SK-N-SH treated with all-trans-retinoic acid at 6 μM for 48 hours (cell line): Measurements from ENCODE around the gene OTOL1.

Experiments
- ATAC-seq: fragments of 200-7000 bp; cut with Tn5 transposase; 3 replicates; pipeline ENCODE4 v1.9.1; 2020; ENCODE audit warnings: mild to moderate bottlenecking, moderate library complexity
- ARNTL ChIP-seq: fragments of 450-650 bp; formaldehyde crosslinking; IDR thresholded peaks from 2 replicates; pipeline ENCODE4 v1.5.0; 2020; ENCODE audit warnings: low read depth, mild to moderate bottlenecking, moderate library complexity, borderline replicate concordance
- BACH2 ChIP-seq: fragments of 250-450 bp; sonication (Bioruptor Pico); IDR thresholded peaks from 2 replicates; pipeline ENCODE4 v1.9.0; 2021; ENCODE audit warnings: mild to moderate bottlenecking, borderline replicate concordance
- CREB5 ChIP-seq: fragments of 250-450 bp; sonication (Bioruptor Pico); IDR thresholded peaks from 2 replicates; pipeline ENCODE4 v1.5.1; 2020; ENCODE audit warnings: low read depth, mild to moderate bottlenecking, moderate library complexity
- CSRNP3 ChIP-seq: fragments of 250-450 bp; sonication (Bioruptor Pico); IDR thresholded peaks from 2 replicates; pipeline ENCODE4 v1.5.1; 2021; ENCODE audit warnings: mild to moderate bottlenecking, moderate library complexity
- ESRRG ChIP-seq: fragments of 250-450 bp; sonication (Bioruptor Pico); IDR thresholded peaks from 2 replicates; pipeline ENCODE4 v1.6.1; 2021; ENCODE audit warnings: mild to moderate bottlenecking
- ISL1 ChIP-seq: fragments of 250-450 bp; sonication (Bioruptor Pico); IDR thresholded peaks from 2 replicates; pipeline ENCODE4 v2.1.2; 2022; ENCODE audit warnings: mild to moderate bottlenecking, moderate library complexity
- OSR1 ChIP-seq: fragments of 250-450 bp; sonication (Bioruptor Pico); IDR thresholded peaks from 2 replicates; pipeline ENCODE4 v1.8.0; 2022; ENCODE audit warnings: moderate library complexity, mild to moderate bottlenecking, inconsistent platforms
- PATZ1 ChIP-seq: fragments of 250-450 bp; sonication (Bioruptor Pico); IDR thresholded peaks from 2 replicates; pipeline ENCODE4 v1.8.0; 2020; ENCODE audit warnings: mild to moderate bottlenecking, moderate library complexity, borderline replicate concordance
- POU6F1 ChIP-seq: fragments of 250-450 bp; sonication (Bioruptor Pico); IDR thresholded peaks from 2 replicates; pipeline ENCODE4 v1.8.0; 2021; ENCODE audit warnings: low read depth, mild to moderate bottlenecking, moderate library complexity, borderline replicate concordance
- PPARA ChIP-seq: fragments of 250-450 bp; sonication (Bioruptor Pico); IDR thresholded peaks from 2 replicates; pipeline ENCODE4 v1.5.0; 2020; ENCODE audit warnings: mild to moderate bottlenecking, borderline replicate concordance
- RARB ChIP-seq: fragments of 250-450 bp; sonication (Bioruptor Pico); IDR thresholded peaks from 2 replicates; pipeline ENCODE4 v1.8.0; 2021; ENCODE audit warnings: mild to moderate bottlenecking, moderate library complexity
- TCF4 ChIP-seq: fragments of 250-450 bp; sonication (Bioruptor Pico); IDR thresholded peaks from 2 replicates; pipeline ENCODE4 v1.8.0; 2021; ENCODE audit warnings: mild to moderate bottlenecking, moderate library complexity, borderline replicate concordance
- TSHZ2 ChIP-seq: fragments of 250-450 bp; sonication (Bioruptor Pico); IDR thresholded peaks from 2 replicates; pipeline ENCODE4 v1.5.0; 2020; ENCODE audit warnings: mild to moderate bottlenecking, moderate library complexity
- ZC3H10 ChIP-seq: fragments of 250-450 bp; sonication (Bioruptor Pico); IDR thresholded peaks from 2 replicates; pipeline ENCODE4 v1.5.1; 2021; ENCODE audit warnings: mild to moderate bottlenecking, moderate library complexity
- ZFP3 ChIP-seq: fragments of 250-450 bp; sonication (Bioruptor Pico); IDR thresholded peaks from 2 replicates; pipeline ENCODE4 v1.5.0; 2020; ENCODE audit warnings: mild to moderate bottlenecking, moderate library complexity
- ZFP30 ChIP-seq: fragments of 450-650 bp; formaldehyde crosslinking; IDR thresholded peaks from 2 replicates; pipeline ENCODE4 v1.5.0; 2022; ENCODE audit warnings: mild to moderate bottlenecking, moderate library complexity
- ZNF70 ChIP-seq: fragments of 450-650 bp; formaldehyde crosslinking; IDR thresholded peaks from 2 replicates; pipeline ENCODE4 v1.5.0; 2020; ENCODE audit warnings: mild to moderate bottlenecking, moderate library complexity
- ZNF8 ChIP-seq: fragments of 450-650 bp; formaldehyde crosslinking; IDR thresholded peaks from 2 replicates; pipeline ENCODE4 v1.5.0; 2020; ENCODE audit warnings: mild to moderate bottlenecking, moderate library complexity

The OTOL1 gene

GRCh38 chr3:161503271-161503670 is 6.7 kb downstream of the OTOL1 start:
- ATAC-seq, result no peak
- no peak for TF ChIP-seq PATZ1 (CRISPR knock-in tag)
- no peak for TF ChIP-seq ESRRG (CRISPR knock-in tag)
- TF ChIP-seq CREB5 (CRISPR knock-in tag), result no peak
- TF ChIP-seq ZNF70 (CRISPR knock-in tag), result no peak
- no peak for TF ChIP-seq ZC3H10 (CRISPR knock-in tag)
- no peak for TF ChIP-seq ARNTL (CRISPR knock-in tag)
- TF ChIP-seq BACH2 (CRISPR knock-in tag), result no peak
- no peak for TF ChIP-seq RARB (CRISPR knock-in tag)
- no peak for TF ChIP-seq TCF4
- TF ChIP-seq ISL1 (CRISPR knock-in tag), result no peak
- no peak for TF ChIP-seq TSHZ2 (CRISPR knock-in tag)
- no peak for TF ChIP-seq PPARA (CRISPR knock-in tag)
- no peak for TF ChIP-seq ZFP3 (CRISPR knock-in tag)
- no peak for TF ChIP-seq POU6F1
- no peak for TF ChIP-seq ZNF8 (CRISPR knock-in tag)
- no peak for TF ChIP-seq CSRNP3 (CRISPR knock-in tag)
- no peak for TF ChIP-seq ZFP30 (CRISPR knock-in tag)

- ATAC-seq, result peak; percentile 60
Measured at GRCh38 chr3:161508852-161509477, 12.4 kb downstream of the OTOL1 start.

More at GRCh38 chr3:161508852-161509477, 12.4 kb downstream of the OTOL1 start:
- TF ChIP-seq ESRRG (CRISPR knock-in tag) (no peak), ZC3H10 (CRISPR knock-in tag) (no peak), OSR1 (CRISPR knock-in tag) (no peak), ZNF70 (CRISPR knock-in tag) (no peak), RARB (CRISPR knock-in tag) (no peak), ARNTL (CRISPR knock-in tag) (no peak), POU6F1 (no peak)
